Testis (tissue), 3 donors: ENCODE data around the gene GEMIN5. TPM values are rescaled to one million over a fixed set of nuclear protein-coding genes. Genes with fewer than 3 reads are reported as not detected.

Experiments used
- DNase-seq: peaks from one replicate; pipeline ENCODE4 v3.0.0-alpha.2; 2019
- H3K27ac ChIP-seq, 2 donors: fragments of 200-600 bp; sonication (generic); one replicate each; pipeline ENCODE4 v1.5.1; 2019
- H3K27me3 ChIP-seq: fragments of 200-600 bp; sonication (generic); one replicate; pipeline ENCODE4 v1.5.1; 2019
- H3K36me3 ChIP-seq: fragments of 200-600 bp; sonication (generic); one replicate; pipeline ENCODE4 v1.5.1; 2017; ENCODE audit warnings: low read depth; ENCODE audit errors: missing control alignments
- H3K4me1 ChIP-seq: fragments of 200-600 bp; sonication (generic); one replicate; pipeline ENCODE4 v1.5.1; 2019
- H3K4me3 ChIP-seq, 2 donors: fragments of 200-600 bp; sonication (generic); one replicate each; pipeline ENCODE4 v1.5.1; 2017 to 2019
- H3K9me3 ChIP-seq: fragments of 200-600 bp; sonication (generic); one replicate; pipeline ENCODE4 v1.5.1; 2017
- POLR2A ChIP-seq: fragments of 450-650 bp; IDR thresholded peaks from one replicate; pipeline ENCODE4 v1.6.1; 2017; ENCODE audit warnings: antibody characterized with exemption, mild to moderate bottlenecking, moderate library complexity
- WGBS, 2 donors: methylation state at CpG; one replicate each; pipeline ENCODE4 v1.1.5; 2018; 5-methylcytosine and 5-hydroxymethylcytosine counted together
- intact Hi-C: fragments of 100-400 bp; cut with DNase I; formaldehyde crosslinking; loops from one replicate; pipeline ENCODE4 v1.15.1; 2023; ENCODE audit warnings: low total_unique reads
- polyA plus RNA-seq: library from polyadenylated mRNA; stranded (reverse); fragments of 350-450 nt; fragmentation: Illumina TruSeq; extraction: RNeasy Lipid Tissue Mini Kit (QIAGEN cat#74804); gene quantifications from one replicate; pipeline ENCODE4 v1.2.3, GENCODE V29; 2014; ENCODE audit warnings: low read depth, low replicate concordance; ENCODE audit not compliant: insufficient read depth
- total RNA-seq, 2 donors: library from RNA; depleted of rRNA; stranded (reverse); fragments of >200 nt; gene quantifications; one replicate each; pipeline ENCODE4 v1.2.3, GENCODE V29; 2016
- TF ChIP-seq, protein P1 (sequence below), 3 experiments: fragments of 450-650 bp in 2 of 3; fragments of 200-600 bp in 1 of 3; sonication (generic) in 1 of 3; IDR thresholded peaks; one replicate each; pipeline ENCODE4 v1.5.1; 2016 to 2019; ENCODE audit warnings: antibody characterized with exemption in 3 of 3, mild to moderate bottlenecking in 2 of 3, moderate library complexity in 1 of 3

The GEMIN5 gene
- total and polyA plus RNA-seq, 3 donors from 2014 or later = 15.8 to 24.7 (median 24.1) TPM

GRCh38 chr5:154842689-154843530 lies 95.1 kb downstream of the GEMIN5 start:
- no peak for TF ChIP-seq POLR2A
- TF ChIP-seq, protein P1, sequence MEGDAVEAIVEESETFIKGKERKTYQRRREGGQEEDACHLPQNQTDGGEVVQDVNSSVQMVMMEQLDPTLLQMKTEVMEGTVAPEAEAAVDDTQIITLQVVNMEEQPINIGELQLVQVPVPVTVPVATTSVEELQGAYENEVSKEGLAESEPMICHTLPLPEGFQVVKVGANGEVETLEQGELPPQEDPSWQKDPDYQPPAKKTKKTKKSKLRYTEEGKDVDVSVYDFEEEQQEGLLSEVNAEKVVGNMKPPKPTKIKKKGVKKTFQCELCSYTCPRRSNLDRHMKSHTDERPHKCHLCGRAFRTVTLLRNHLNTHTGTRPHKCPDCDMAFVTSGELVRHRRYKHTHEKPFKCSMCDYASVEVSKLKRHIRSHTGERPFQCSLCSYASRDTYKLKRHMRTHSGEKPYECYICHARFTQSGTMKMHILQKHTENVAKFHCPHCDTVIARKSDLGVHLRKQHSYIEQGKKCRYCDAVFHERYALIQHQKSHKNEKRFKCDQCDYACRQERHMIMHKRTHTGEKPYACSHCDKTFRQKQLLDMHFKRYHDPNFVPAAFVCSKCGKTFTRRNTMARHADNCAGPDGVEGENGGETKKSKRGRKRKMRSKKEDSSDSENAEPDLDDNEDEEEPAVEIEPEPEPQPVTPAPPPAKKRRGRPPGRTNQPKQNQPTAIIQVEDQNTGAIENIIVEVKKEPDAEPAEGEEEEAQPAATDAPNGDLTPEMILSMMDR (IDR thresholded peaks at IDR 0.05) = no peak
- peaks cover 3% of the 10 kb centered on the region for H3K4me1 ChIP-seq
- WGBS, 2 donors = 75 to 77% methylated on average over 6 of the region's 6 CpGs
- no peak for DNase-seq
- intact Hi-C loops = no loop called here
- H3K36me3 ChIP-seq = no peaks in the 10 kb centered on the region
- H3K27me3 ChIP-seq = no peaks in the 10 kb centered on the region
- no peak overlapping the region for H3K27ac ChIP-seq
- no peaks in the 10 kb centered on the region for H3K9me3 ChIP-seq
- H3K4me3 ChIP-seq = no peak overlapping the region

- Histone ChIP-seq H3K27me3 (no peaks in the 10 kb centered on the region), H3K9me3 (no peaks in the 10 kb centered on the region), H3K4me1 (peaks cover 3% of the 10 kb centered on the region), H3K27ac (no peak overlapping the region), H3K4me3 (no peak overlapping the region), H3K36me3 (no peaks in the 10 kb centered on the region)
- DNase-seq = no peak
- intact Hi-C loops = no loop called here
- TF ChIP-seq POLR2A = no peak
- TF ChIP-seq, protein P1 (IDR thresholded peaks at IDR 0.05) = no peak
These were observed 96.7 kb downstream of the GEMIN5 start for GRCh38 chr5:154841273-154841661.

DNA sequence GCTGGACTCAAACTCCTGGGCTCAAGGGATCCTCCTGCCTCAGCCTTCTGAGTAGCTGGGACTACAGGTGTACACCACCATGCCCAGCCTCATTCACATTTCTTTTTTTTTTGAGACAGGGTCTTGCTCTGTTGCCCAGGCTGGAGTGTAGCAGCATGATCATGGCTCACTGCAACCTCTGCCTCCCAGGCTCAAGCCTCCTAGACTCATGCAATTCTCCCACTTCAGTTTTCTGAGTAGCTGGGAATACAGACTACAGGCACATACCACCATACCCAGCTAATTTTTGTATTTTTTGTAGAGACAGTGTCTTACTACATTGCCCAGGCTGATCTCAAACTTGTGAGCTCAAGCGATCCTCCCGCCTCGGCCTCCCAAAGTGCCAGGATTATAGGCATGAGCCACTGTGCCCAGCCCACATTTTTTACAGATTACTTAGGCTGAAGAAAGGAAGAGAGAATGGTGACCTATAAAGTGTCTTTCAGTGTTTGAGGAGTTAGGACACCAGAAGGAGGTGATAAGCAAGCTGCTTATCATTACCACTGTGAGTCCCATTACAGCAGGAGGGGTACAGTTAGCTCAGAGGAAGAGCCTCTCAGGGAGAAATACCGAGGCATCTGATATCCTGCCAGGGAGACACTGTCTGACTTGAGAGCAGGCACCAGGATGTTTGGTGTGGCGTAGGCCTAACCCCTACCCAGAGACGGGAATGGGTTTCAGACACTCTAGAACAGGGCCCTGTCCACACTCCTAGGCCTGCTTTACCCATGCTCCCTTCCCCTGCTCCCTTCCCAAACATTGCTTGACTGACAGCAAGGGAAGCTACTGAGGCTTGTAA lies 97.4 kb downstream of the GEMIN5 start:
- Histone ChIP-seq H3K27ac (no peak overlapping the region), H3K4me1 (peaks cover 3% of the 10 kb centered on the region), H3K4me3 (no peak overlapping the region), H3K9me3 (no peaks in the 10 kb centered on the region), H3K27me3 (no peaks in the 10 kb centered on the region), H3K36me3 (no peaks in the 10 kb centered on the region)
- DNase-seq = no peak
- TF ChIP-seq POLR2A = no peak
- TF ChIP-seq, protein P1 (IDR thresholded peaks at IDR 0.05) = no peak
- intact Hi-C loops = no loop called here
- 62 to 72% methylated on average over 6 of the region's 6 CpGs for WGBS, 2 donors

Other genes starting within 250 kb of the GEMIN5 start
- gene LARP1, start 182.8 kb downstream of the GEMIN5 start, total RNA-seq = 100 to 1,000 TPM; 169 to 174 TPM
- 118 TPM for gene LARP1, start 182.8 kb downstream of the GEMIN5 start, polyA plus RNA-seq
- gene FAXDC2, start 87.6 kb downstream of the GEMIN5 start, total RNA-seq = 10 to 100 TPM; 54.7 to 76.8 TPM
- 32.5 TPM for gene FAXDC2, start 87.6 kb downstream of the GEMIN5 start, polyA plus RNA-seq
- gene CNOT8, start 79.6 kb downstream of the GEMIN5 start, total RNA-seq = 100 to 1,000 TPM; 103 to 106 TPM
- 67.6 TPM for gene CNOT8, start 79.6 kb downstream of the GEMIN5 start, polyA plus RNA-seq
- gene MRPL22, start 2.9 kb upstream of the GEMIN5 start, total RNA-seq = 10 to 100 TPM; 28.1 to 42.6 TPM
- gene MRPL22, start 2.9 kb upstream of the GEMIN5 start, polyA plus RNA-seq = 81.4 TPM
- gene KIF4B, start 75.5 kb upstream of the GEMIN5 start, total RNA-seq = 1 to 10 TPM; 3.0 to 6.6 TPM
- gene KIF4B, start 75.5 kb upstream of the GEMIN5 start, polyA plus RNA-seq = 10.6 TPM